Daoy (cell line): ENCODE measurements around the gene SYMPK. TPM values are rescaled to one million over a fixed set of nuclear protein-coding genes. Genes with fewer than 3 reads are reported as not detected.

ENCODE experiments used
- DNase-seq: peaks from one replicate; pipeline ENCODE4 v3.0.0-alpha.2; 2015; ENCODE audit warnings: low read depth
- total RNA-seq: library from RNA; depleted of rRNA; stranded (reverse); fragments of >200 nt; shearing (Covaris generic); gene quantifications from 2 replicates; pipeline ENCODE4 v1.2.3, GENCODE V29; 2014; rRNA removed

Gene SYMPK
- total RNA-seq, 1 experiment from 2014 or later = 33.0 TPM

GRCh38 chr19:45766869-45767346 is 96.0 kb downstream of the SYMPK start:
- no peak for DNase-seq

GRCh38 chr19:45766296-45766868 is 96.6 kb downstream of the SYMPK start:
- no peak for DNase-seq

GRCh38 chr19:45765702-45766295 is 97.1 kb downstream of the SYMPK start:
- no peak for DNase-seq

Other genes starting within 250 kb of the SYMPK start
- gene EML2, start 223.8 kb downstream of the SYMPK start, total RNA-seq = 13.0 and 14.2 TPM in 2 replicates
- not detected in 2 replicates for gene GIPR, start 194.9 kb downstream of the SYMPK start, total RNA-seq
- gene SNRPD2, start 171.2 kb downstream of the SYMPK start, total RNA-seq = 580 and 625 TPM in 2 replicates
- 13.0 and 22.3 TPM in 2 replicates for gene QPCTL, start 170.5 kb downstream of the SYMPK start, total RNA-seq
- gene FBXO46, start 132.3 kb downstream of the SYMPK start, total RNA-seq = 7.9 and 15.0 TPM in 2 replicates
- not detected in 2 replicates for gene MEIOSIN, start 129.7 kb downstream of the SYMPK start, total RNA-seq
- 5.1 and 9.5 TPM in 2 replicates for gene SIX5, start 93.9 kb downstream of the SYMPK start, total RNA-seq
- gene DMPK, start 80.7 kb downstream of the SYMPK start, total RNA-seq = 8.4 and 8.7 TPM in 2 replicates
- 16.7 and 22.1 TPM in 2 replicates for gene DMWD, start 70.3 kb downstream of the SYMPK start, total RNA-seq
- gene RSPH6A, start 47.8 kb downstream of the SYMPK start, total RNA-seq = 0.06 TPM in 1 of 2 replicates, not detected in the other
- gene FOXA3, start 1.2 kb upstream of the SYMPK start, total RNA-seq = 2.1 and 2.6 TPM in 2 replicates
- 52.9 and 60.1 TPM in 2 replicates for gene IRF2BP1, start 23.0 kb upstream of the SYMPK start, total RNA-seq
- gene MYPOP, start 39.5 kb upstream of the SYMPK start, total RNA-seq = 0.09 and 2.5 TPM in 2 replicates
- gene NANOS2, start 51.6 kb upstream of the SYMPK start, total RNA-seq = not detected in 2 replicates
- gene NOVA2, start 110.7 kb upstream of the SYMPK start, total RNA-seq = not detected in 2 replicates
- 5.5 and 7.7 TPM in 2 replicates for gene CCDC61, start 132.3 kb upstream of the SYMPK start, total RNA-seq
- not detected in 2 replicates for gene PGLYRP1, start 159.9 kb upstream of the SYMPK start, total RNA-seq
- gene IGFL4, start 177.9 kb upstream of the SYMPK start, total RNA-seq = not detected in 2 replicates